Right cardiac atrium (tissue), 5 donors: ENCODE results near the gene FFAR3. TPM values are rescaled to one million over a fixed set of nuclear protein-coding genes. Genes with fewer than 3 reads are reported as not detected.
A peak's percentile ranks its signal among the peaks of the same experiment; 100 is the strongest.
"Not testable (repeated sequence)": the region's sequence is repeated elsewhere in the genome, so short reads cannot be mapped to it uniquely, and the experiment has no call there.

Source experiments
- ATAC-seq, 2 donors: fragments of 200-7000 bp; cut with Tn5 transposase; one replicate each; pipeline versions ENCODE4 v1.8.0 to v1.9.1; 2020; ENCODE audit warnings: moderate library complexity in 2 of 2, mild to moderate bottlenecking in 1 of 2
- DNase-seq, 3 donors: peaks; one replicate each; pipeline ENCODE4 v3.0.0-alpha.2; 2020
- H3K27ac ChIP-seq: one replicate; pipeline ENCODE4 v1.5.1; 2013; ENCODE audit warnings: mild to moderate bottlenecking, low read length, control low read depth, moderate library complexity
- H3K27me3 ChIP-seq: one replicate; pipeline ENCODE4 v1.6.1; 2013; ENCODE audit not compliant: control insufficient read depth, insufficient read depth
- H3K4me1 ChIP-seq: one replicate; pipeline ENCODE4 v1.6.1; 2013; ENCODE audit warnings: low read length; ENCODE audit not compliant: control insufficient read depth, insufficient read depth
- H3K4me3 ChIP-seq: one replicate; pipeline ENCODE4 v1.5.1; 2013; ENCODE audit warnings: low read length, control low read depth
- H3K9me3 ChIP-seq: one replicate; pipeline ENCODE4 v1.6.1; 2013; ENCODE audit warnings: low read length; ENCODE audit not compliant: control insufficient read depth
- WGBS: extraction: QIAGEN DNeasy Blood & Tissue Kit; methylation state at CpG from one replicate; pipeline ENCODE4 v1.1.7; 2013; 5-methylcytosine and 5-hydroxymethylcytosine counted together
- intact Hi-C, 4 donors: fragments of 100-400 bp; cut with DNase I; formaldehyde crosslinking; loops; one replicate each; pipeline versions ENCODE4 v1.11.0 to v1.14.0; 2022 to 2023
- polyA plus RNA-seq: library from polyadenylated mRNA; stranded (reverse); fragments of 200-250 nt; gene quantifications from one replicate; pipeline ENCODE4 v1.2.3, GENCODE V29; 2013
- total RNA-seq, 4 donors: library from RNA; stranded (reverse); fragmentation: NEBNext Ultra II Directional; extraction: Animal tissue kit (Norgen Biotek cat#: 25700); gene quantifications; one replicate each; pipeline ENCODE4 v1.2.1, GENCODE V29; 2021
- donor health status: healthy with polysubstance abuse.
- donor health status: DM: no; HTN: yes; CAD: no.
- donor health status: DM: no; HTN: no; CAD: no.
- donor health status: DM: no; HTN: yes; CAD: no; lungs with severe emphysema.
- donor health status: DM: yes; HTN: yes; CAD: no.

The FFAR3 gene
- total and polyA plus RNA-seq, 5 donors = 0.05 to 0.31 TPM; not detected in 3

GRCh38 chr19:35379545-35379944, 21.3 kb downstream of the FFAR3 start:
- H3K9me3 ChIP-seq, ATAC-seq, DNase-seq, H3K4me3 ChIP-seq, H3K27ac ChIP-seq, H3K27me3 ChIP-seq, intact Hi-C loops, H3K4me1 ChIP-seq: not testable (repeated sequence)
- WGBS = 96% methylated on average over 5 of the region's 5 CpGs

- no peak overlapping the region for H3K27ac ChIP-seq
- no peak for ATAC-seq
- H3K4me1 ChIP-seq = peaks cover 2% of the 10 kb centered on the region
- no peak for DNase-seq
- WGBS = 23% methylated on average over 1 of the region's 1 CpG
- H3K9me3 ChIP-seq = no peaks in the 10 kb centered on the region
- no peaks in the 10 kb centered on the region for H3K27me3 ChIP-seq
- H3K4me3 ChIP-seq = no peak overlapping the region
- intact Hi-C loops = no loop called here
These were observed 21.7 kb downstream of the FFAR3 start for GRCh38 chr19:35379992-35380391.

DNA sequence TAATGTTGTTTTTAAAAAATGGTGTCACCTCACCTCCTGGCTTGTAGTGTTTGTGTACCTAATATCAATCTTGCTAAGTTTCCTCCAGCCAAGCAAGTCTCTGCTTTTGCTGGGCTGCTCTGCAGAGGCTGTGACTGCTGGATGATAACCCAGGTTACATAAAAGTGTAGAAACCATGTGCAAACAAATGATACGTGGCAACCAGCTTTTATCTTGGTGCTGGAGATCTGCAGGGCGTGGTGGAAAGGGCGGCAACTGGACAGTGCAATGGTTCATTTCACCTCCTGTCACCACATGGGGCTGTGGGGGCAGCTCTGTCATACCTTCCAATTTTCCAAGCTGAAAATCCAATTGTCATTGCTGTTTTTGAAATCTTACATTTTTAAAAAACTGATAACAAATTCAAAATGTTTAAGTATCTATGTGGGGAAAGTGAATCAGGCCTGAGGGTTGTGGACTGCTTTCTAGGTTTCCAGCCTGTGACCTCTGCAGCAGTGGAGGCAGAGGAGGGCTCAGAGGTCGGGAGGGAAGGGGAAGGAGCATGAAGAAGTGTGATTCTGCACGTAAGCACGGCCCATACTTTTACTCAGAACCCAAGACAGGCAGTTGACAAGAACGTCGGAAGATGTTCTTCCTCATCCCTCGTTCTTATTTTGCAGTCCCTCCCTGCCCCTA, 22.3 kb downstream of the FFAR3 start:
- Histone ChIP-seq H3K27me3 (no peaks in the 10 kb centered on the region), H3K27ac (no peak overlapping the region), H3K4me3 (no peak overlapping the region), H3K4me1 (peaks cover 2% of the 10 kb centered on the region), H3K9me3 (no peaks in the 10 kb centered on the region)
- no peak for DNase-seq
- intact Hi-C loops = no loop called here
- WGBS = 30% methylated on average over 9 of the region's 9 CpGs
- peak in 1 of 2 donors; percentile 55 for ATAC-seq

DNA sequence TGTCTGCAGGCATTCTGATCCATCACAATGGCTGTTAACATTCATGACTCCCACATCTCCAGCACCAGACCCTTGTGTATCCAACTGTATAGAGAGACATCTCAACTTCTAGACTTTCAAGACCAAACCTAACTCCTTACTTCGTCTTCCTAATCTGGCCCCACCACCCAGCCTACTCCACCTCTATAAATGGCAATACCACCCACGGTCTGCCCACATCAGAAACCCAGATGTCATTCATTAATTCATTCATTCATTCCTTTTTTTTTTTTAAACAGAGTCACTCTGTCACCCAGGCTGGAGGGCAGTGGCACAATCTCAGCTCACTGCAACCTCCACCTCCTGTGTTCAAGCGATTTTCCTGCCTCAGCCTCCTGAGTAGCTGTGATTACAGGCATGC, 23.1 kb downstream of the FFAR3 start:
- intact Hi-C loops = no loop called here
- WGBS = 59% methylated on average over 3 of the region's 3 CpGs
- H3K4me3 ChIP-seq = no peak overlapping the region
- ATAC-seq (no peak), DNase-seq (no peak)
- no peak overlapping the region for H3K27ac ChIP-seq
- no peaks in the 10 kb centered on the region for H3K27me3 ChIP-seq
- peaks cover 2% of the 10 kb centered on the region for H3K4me1 ChIP-seq
- H3K9me3 ChIP-seq = no peaks in the 10 kb centered on the region

DNA sequence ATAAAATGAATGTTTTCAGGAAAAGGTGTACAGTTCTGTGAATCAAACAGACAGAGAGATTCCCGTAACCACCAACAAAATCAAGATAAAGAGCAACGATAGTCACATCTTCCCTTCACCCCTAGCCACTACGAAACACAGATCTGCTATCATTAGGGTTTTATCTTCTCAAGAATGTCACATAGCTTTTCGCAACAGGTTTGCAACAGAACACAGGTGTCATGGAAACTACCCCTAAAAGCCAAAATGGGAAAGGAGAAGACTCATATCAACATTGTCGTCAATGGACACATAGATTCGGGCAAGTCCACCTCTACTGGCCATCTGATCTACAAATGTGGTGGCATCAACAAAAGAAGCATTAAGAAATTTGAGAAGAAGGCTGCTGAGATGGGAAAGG, 23.7 kb downstream of the FFAR3 start:
- Histone ChIP-seq H3K27ac (no peak overlapping the region), H3K27me3 (no peaks in the 10 kb centered on the region), H3K9me3 (no peaks in the 10 kb centered on the region), H3K4me1 (peaks cover 2% of the 10 kb centered on the region), H3K4me3 (no peak overlapping the region)
- intact Hi-C loops = no loop called here
- DNase-seq = no peak
- WGBS = 86% methylated on average over 6 of the region's 6 CpGs
- ATAC-seq = no peak

GRCh38 chr19:35383536-35383935, 25.3 kb downstream of the FFAR3 start:
- Histone ChIP-seq H3K9me3 (no peaks in the 10 kb centered on the region), H3K4me1 (peaks cover 2% of the 10 kb centered on the region), H3K27ac (no peak overlapping the region), H3K27me3 (no peaks in the 10 kb centered on the region), H3K4me3 (no peak overlapping the region)
- DNase-seq = no peak
- no peak for ATAC-seq
- 88% methylated on average over 2 of the region's 2 CpGs for WGBS
- intact Hi-C loops = no loop called here

- H3K27me3 ChIP-seq = no peaks in the 10 kb centered on the region
- intact Hi-C loops = no loop called here
These were observed 30.2 kb downstream of the FFAR3 start for GRCh38 chr19:35388277-35389054.

GRCh38 chr19:35389192-35389861, 31.1 kb downstream of the FFAR3 start:
- H3K4me3 ChIP-seq = no peak overlapping the region
- WGBS = 73% methylated on average over 6 of the region's 6 CpGs
- ATAC-seq (peak in 1 of 2 donors; percentile 49), DNase-seq (no peak)
- H3K27me3 ChIP-seq = no peaks in the 10 kb centered on the region
- intact Hi-C loops = no loop called here
- H3K9me3 ChIP-seq = no peaks in the 10 kb centered on the region
- no peaks in the 10 kb centered on the region for H3K4me1 ChIP-seq
- H3K27ac ChIP-seq = no peak overlapping the region

More at GRCh38 chr19:35388277-35389054, 30.2 kb downstream of the FFAR3 start:
- DNase-seq = no peak
- Histone ChIP-seq H3K4me1 (no peaks in the 10 kb centered on the region), H3K4me3 (no peak overlapping the region), H3K27ac (no peak overlapping the region), H3K9me3 (no peaks in the 10 kb centered on the region)
- no peak for ATAC-seq
- 84% methylated on average over 6 of the region's 6 CpGs for WGBS

DNA sequence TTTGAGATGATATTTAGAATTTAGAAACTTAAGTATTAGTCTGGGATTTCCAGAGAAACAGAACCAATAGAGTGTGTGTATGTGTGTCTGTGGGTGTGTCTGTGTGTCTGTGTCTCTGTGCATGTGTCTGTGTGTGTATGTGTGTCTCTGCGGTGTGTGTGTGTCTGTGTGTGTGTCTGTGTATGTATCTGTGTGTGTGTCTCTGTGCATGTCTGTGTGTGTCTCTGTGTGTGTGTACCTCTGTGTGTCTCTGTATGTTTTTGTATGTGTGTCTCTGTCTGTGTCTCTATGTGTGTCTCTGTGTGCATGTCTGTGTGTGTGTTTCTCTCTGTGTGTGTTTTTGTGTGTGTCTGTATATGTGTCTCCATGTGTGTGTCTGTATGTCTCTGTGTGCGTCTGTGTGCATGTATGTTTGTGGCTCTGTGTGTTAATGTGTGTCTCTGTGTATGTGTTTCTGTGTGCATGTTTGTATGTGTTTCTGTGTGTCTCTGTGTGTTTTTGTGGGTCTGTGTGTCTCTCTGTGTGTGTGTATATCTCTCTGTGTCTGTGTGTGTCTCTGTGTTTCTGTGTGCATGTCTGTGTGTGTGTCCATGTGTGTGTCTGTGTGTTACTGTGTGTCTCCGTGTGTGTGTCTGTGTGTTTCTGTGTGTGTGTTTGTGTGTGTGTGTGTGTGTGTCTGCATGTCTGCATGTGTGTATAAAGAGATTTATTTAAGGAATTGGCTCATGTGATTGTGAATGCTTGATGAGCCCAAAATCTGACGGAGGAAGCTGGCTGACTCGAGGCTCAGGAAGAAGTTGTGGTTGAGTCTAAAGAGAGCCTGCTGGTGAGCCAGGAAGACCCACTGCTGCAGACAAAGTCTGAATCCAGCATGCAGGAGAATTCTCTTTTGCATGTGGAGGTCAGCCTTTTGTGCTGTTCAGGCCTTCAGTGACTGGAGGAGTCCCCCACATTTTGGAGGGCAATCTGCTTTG, 34.8 kb downstream of the FFAR3 start:
- no peak for ATAC-seq
- H3K27ac ChIP-seq = no peak overlapping the region
- H3K4me3 ChIP-seq = no peak overlapping the region
- intact Hi-C loops = no loop called here
- no peaks in the 10 kb centered on the region for H3K27me3 ChIP-seq
- H3K9me3 ChIP-seq = no peaks in the 10 kb centered on the region
- H3K4me1 ChIP-seq = no peaks in the 10 kb centered on the region
- DNase-seq = no peak
- WGBS = 68% methylated on average over 5 of the region's 5 CpGs

DNA sequence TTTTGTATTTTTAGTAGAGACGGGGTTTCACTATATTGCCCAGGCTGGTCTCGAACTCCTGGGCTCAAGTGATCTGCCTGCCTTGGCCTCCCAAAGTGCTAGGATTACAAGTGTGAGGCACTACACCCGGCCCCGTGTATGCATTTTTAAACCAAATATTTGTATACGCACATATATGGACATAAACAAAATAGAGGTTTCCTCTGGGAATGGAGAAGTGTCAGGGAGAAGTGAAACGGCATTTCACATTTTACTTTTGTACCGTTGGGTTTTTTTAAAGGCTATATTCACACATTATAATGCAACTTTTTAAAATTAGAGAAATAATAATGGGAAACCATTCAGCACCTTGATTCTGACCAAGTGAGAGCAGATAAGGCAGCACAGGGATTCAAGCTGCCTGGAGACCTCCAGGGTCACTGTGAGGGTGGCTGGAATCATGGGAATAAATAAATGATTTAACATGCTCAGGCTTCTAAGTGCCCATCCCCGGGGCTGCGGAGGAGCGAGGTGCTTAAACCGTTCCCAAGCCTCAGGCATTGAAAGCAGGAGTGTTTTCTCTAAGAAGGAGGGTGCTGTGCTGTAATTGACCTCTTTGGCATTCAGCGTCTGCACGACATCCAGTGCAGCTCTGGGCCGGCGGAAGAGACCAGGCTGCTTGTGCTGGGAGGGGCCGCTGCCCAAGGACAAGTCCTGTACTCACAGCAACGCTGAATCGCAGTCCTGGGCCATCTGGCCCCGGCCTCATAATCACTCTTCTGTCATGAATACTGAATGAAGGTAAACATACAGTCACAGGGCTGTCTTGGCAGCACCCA, 37.3 kb downstream of the FFAR3 start:
- peak in 1 of 2 donors; percentile 58 for ATAC-seq
- Histone ChIP-seq H3K27ac (no peak overlapping the region), H3K4me3 (no peak overlapping the region), H3K9me3 (no peaks in the 10 kb centered on the region), H3K27me3 (no peaks in the 10 kb centered on the region), H3K4me1 (no peaks in the 10 kb centered on the region)
- peak in 1 of 3 donors; percentile 48 for DNase-seq
- WGBS = 49% methylated on average over 19 of the region's 19 CpGs
- intact Hi-C loops = no loop called here
